ENCODE results near the gene NFIA.

NFIA gene

GRCh38 chr1:61190153-61190552, 107.8 kb downstream of the NFIA start:
- no peak for DNase-seq

- DNase-seq, result no peak
These were observed 108.5 kb downstream of the NFIA start for GRCh38 chr1:61190618-61191432.

GRCh38 chr1:61191433-61191720, 109.0 kb downstream of the NFIA start:
- DNase-seq, result no peak

- DNase-seq, result no peak
These were observed 110.4 kb downstream of the NFIA start for GRCh38 chr1:61192663-61193330.

GRCh38 chr1:61193808-61194207, 111.4 kb downstream of the NFIA start:
- DNase-seq, result no peak

- no peak for DNase-seq
These were observed 116.2 kb downstream of the NFIA start for GRCh38 chr1:61198554-61198953.

- no peak for DNase-seq
These were observed 118.7 kb downstream of the NFIA start for GRCh38 chr1:61201035-61201434.

GRCh38 chr1:61202854-61203598, 120.7 kb downstream of the NFIA start:
- DNase-seq, result no peak

- DNase-seq, result no peak
These were observed 122.2 kb downstream of the NFIA start for GRCh38 chr1:61204528-61204927.

GRCh38 chr1:61207416-61207815, 125.1 kb downstream of the NFIA start:
- no peak for DNase-seq

GRCh38 chr1:61208172-61208571, 125.8 kb downstream of the NFIA start:
- no peak for DNase-seq

- DNase-seq, result no peak
These were observed 126.5 kb downstream of the NFIA start for GRCh38 chr1:61208831-61209230.

GRCh38 chr1:61210435-61211154, 128.2 kb downstream of the NFIA start:
- no peak for DNase-seq

GRCh38 chr1:61213245-61214011, 131.1 kb downstream of the NFIA start:
- DNase-seq, result no peak

- DNase-seq, result no peak
These were observed 132.8 kb downstream of the NFIA start for GRCh38 chr1:61215119-61215518.

GRCh38 chr1:61215676-61216289, 133.4 kb downstream of the NFIA start:
- DNase-seq, result no peak

- no peak for DNase-seq
These were observed 138.2 kb downstream of the NFIA start for GRCh38 chr1:61220536-61220935.

- no peak for DNase-seq
These were observed 139.3 kb downstream of the NFIA start for GRCh38 chr1:61221642-61222041.

- DNase-seq, result no peak
These were observed 139.9 kb downstream of the NFIA start for GRCh38 chr1:61222240-61222639.

GRCh38 chr1:61223140-61223539, 140.8 kb downstream of the NFIA start:
- no peak for DNase-seq

GRCh38 chr1:61224609-61225008, 142.2 kb downstream of the NFIA start:
- no peak for DNase-seq

GRCh38 chr1:61225478-61225877, 143.1 kb downstream of the NFIA start:
- no peak for DNase-seq

Measured in SHP77 (cell line).